IMR-90 (cell line): Measurements from ENCODE around the gene KCNMB1. TPM values are rescaled to one million over a fixed set of nuclear protein-coding genes. Genes with fewer than 3 reads are reported as not detected.

ENCODE experiments used
- ATAC-seq: fragments of 200-7000 bp; cut with Tn5 transposase; 2 replicates; pipeline ENCODE4 v1.9.1; 2020; ENCODE audit warnings: low read depth, mild to moderate bottlenecking, moderate library complexity
- BruUV-seq: library from RNA; stranded (reverse); fragments of 400-500 nt; replicated peaks from 2 replicates; lab custom pipeline; 2021; lab: Mats Ljungman, UMichigan
- CTCF ChIA-PET: fragments of 300-600 bp; formaldehyde crosslinking; extraction: SDS; loops from one replicate; lab custom pipeline; 2021; ENCODE audit warnings: antibody characterized with exemption; lab: Yijun Ruan, JAX
- POLR2A ChIA-PET: fragments of 300-600 bp; sonication (Branson Sonifier 250); formaldehyde crosslinking; loops from one replicate; lab custom pipeline; 2022; ENCODE audit warnings: antibody characterized with exemption; ENCODE audit not compliant: unreplicated experiment; lab: Charles Lee
- DNase-seq: peaks from one replicate; pipeline ENCODE4 v3.0.0; 2013
- H2AFZ ChIP-seq: replicated peaks from 2 replicates; pipeline ENCODE3; 2013; ENCODE audit warnings: low read length, mild to moderate bottlenecking; ENCODE audit not compliant: poor library complexity
- H2AK5ac ChIP-seq: 2 replicates; pipeline ENCODE4 v1.6.1; 2013; ENCODE audit warnings: low read depth, low read length, inconsistent platforms
- H2AK9ac ChIP-seq: replicated peaks from 2 replicates; pipeline ENCODE3; 2013; ENCODE audit warnings: mild to moderate bottlenecking, low read depth, low read length, moderate library complexity; ENCODE audit not compliant: poor library complexity
- H2BK120ac ChIP-seq: 2 replicates; pipeline ENCODE4 v1.6.1; 2013; ENCODE audit warnings: low read depth, low read length, inconsistent platforms
- H2BK15ac ChIP-seq: 3 replicates; pipeline ENCODE4 v1.6.1; 2013; ENCODE audit warnings: low read depth, low read length, inconsistent platforms
- H2BK20ac ChIP-seq: 2 replicates; pipeline ENCODE4 v1.6.1; 2013; ENCODE audit warnings: low read depth, mild to moderate bottlenecking, inconsistent platforms, low read length, moderate library complexity
- H2BK5ac ChIP-seq: 2 replicates; pipeline ENCODE4 v1.6.1; 2013; ENCODE audit warnings: mild to moderate bottlenecking, low read depth, low read length, inconsistent platforms; ENCODE audit not compliant: poor library complexity, severe bottlenecking
- H3K14ac ChIP-seq: replicated peaks from 2 replicates; pipeline ENCODE4 v1.6.1; 2013; ENCODE audit warnings: low read depth, low read length, inconsistent platforms
- H3K18ac ChIP-seq: 2 replicates; pipeline ENCODE4 v1.6.1; 2013; ENCODE audit warnings: low read depth, low read length, control low read depth
- H3K23ac ChIP-seq: 2 replicates; pipeline ENCODE4 v1.6.1; 2013; ENCODE audit warnings: low read depth, low read length, inconsistent platforms
- H3K27ac ChIP-seq: 2 replicates; pipeline ENCODE4 v1.5.1; 2013; ENCODE audit warnings: mild to moderate bottlenecking, control low read depth, low read length; ENCODE audit not compliant: insufficient read depth
- H3K27me3 ChIP-seq: 2 replicates; pipeline ENCODE4 v1.6.1; 2013; ENCODE audit warnings: low read length; ENCODE audit not compliant: control insufficient read depth, insufficient read depth
- H3K36me3 ChIP-seq: 2 replicates; pipeline ENCODE4 v1.6.1; 2013; ENCODE audit warnings: low read length, mixed read lengths; ENCODE audit not compliant: control insufficient read depth, insufficient read depth
- H3K4ac ChIP-seq: 2 replicates; pipeline ENCODE4 v1.6.1; 2013; ENCODE audit warnings: low read depth, low read length, inconsistent platforms
- H3K4me1 ChIP-seq: 2 replicates; pipeline ENCODE4 v1.6.1; 2013; ENCODE audit warnings: low read length, mixed read lengths; ENCODE audit not compliant: control insufficient read depth, insufficient read depth
- H3K4me2 ChIP-seq: 2 replicates; pipeline ENCODE4 v1.6.1; 2013; ENCODE audit warnings: low read depth, mild to moderate bottlenecking, control low read depth, low read length, moderate library complexity
- H3K4me3 ChIP-seq: 2 replicates; pipeline ENCODE4 v1.5.1; 2013; ENCODE audit warnings: low read depth, mild to moderate bottlenecking, control low read depth, low read length, moderate library complexity; ENCODE audit not compliant: insufficient read depth
- H3K56ac ChIP-seq: 2 replicates; pipeline ENCODE4 v1.6.1; 2013; ENCODE audit warnings: low read length, inconsistent platforms; ENCODE audit not compliant: insufficient read depth; ENCODE audit errors: extremely low read depth
- H3K79me1 ChIP-seq, 2 experiments: 2 replicates each; pipeline ENCODE4 v1.6.1; 2013; ENCODE audit warnings: low read length in 2 of 2, inconsistent platforms in 1 of 2, low read depth in 1 of 2
- H3K9ac ChIP-seq: 2 replicates; pipeline ENCODE4 v1.6.1; 2013; ENCODE audit warnings: low read depth, low read length, control low read depth
- H3K9me1 ChIP-seq: 2 replicates; pipeline ENCODE4 v1.6.1; 2013; ENCODE audit warnings: low read length, inconsistent platforms; ENCODE audit not compliant: insufficient read depth
- H3K9me3 ChIP-seq: 2 replicates; pipeline ENCODE4 v1.6.1; 2013; ENCODE audit warnings: low read length; ENCODE audit not compliant: control insufficient read depth, insufficient read depth
- H4K20me1 ChIP-seq: 2 replicates; pipeline ENCODE4 v1.6.1; 2013; ENCODE audit warnings: low read length, inconsistent platforms; ENCODE audit not compliant: insufficient read depth
- H4K5ac ChIP-seq: 2 replicates; pipeline ENCODE4 v1.6.1; 2013; ENCODE audit warnings: mild to moderate bottlenecking, low read depth, low read length, control low read depth
- H4K8ac ChIP-seq, 2 experiments: 2 replicates each; pipeline ENCODE4 v1.6.1; 2013; ENCODE audit warnings: low read depth in 2 of 2, low read length in 2 of 2, control low read depth in 1 of 2, inconsistent platforms in 1 of 2
- H4K91ac ChIP-seq: 2 replicates; pipeline ENCODE4 v1.6.1; 2013; ENCODE audit warnings: low read depth, low read length, inconsistent platforms; ENCODE audit not compliant: insufficient read depth
- CEBPB ChIP-seq: IDR thresholded peaks from 2 replicates; pipeline ENCODE4 v1.6.1; 2012; ENCODE audit warnings: low read depth, low read length, improper control_type of control experiment
- CHD1 ChIP-seq: IDR thresholded peaks from 2 replicates; pipeline ENCODE4 v1.6.1; 2012; ENCODE audit warnings: low read depth, low read length, improper control_type of control experiment
- FOS ChIP-seq: fragments of 150-350 bp; IDR thresholded peaks from 2 replicates; pipeline ENCODE4 v1.6.1; 2016; ENCODE audit warnings: low read depth, low read length
- MAFK ChIP-seq: IDR thresholded peaks from 2 replicates; pipeline ENCODE4 v1.6.1; 2012; ENCODE audit warnings: low read depth, low read length, improper control_type of control experiment
- MAZ ChIP-seq: IDR thresholded peaks from 2 replicates; pipeline ENCODE4 v1.6.1; 2012; ENCODE audit warnings: low read depth, mild to moderate bottlenecking, low read length, improper control_type of control experiment, moderate library complexity, borderline replicate concordance
- MXI1 ChIP-seq: IDR thresholded peaks from 2 replicates; pipeline ENCODE4 v1.6.1; 2012; ENCODE audit warnings: low read depth, mild to moderate bottlenecking, low read length, moderate library complexity, borderline replicate concordance
- NFE2L2 ChIP-seq: fragments of 150-350 bp; IDR thresholded peaks from 2 replicates; pipeline ENCODE4 v1.6.1; 2016; ENCODE audit warnings: low read depth, mild to moderate bottlenecking, low read length
- POLR2A ChIP-seq: IDR thresholded peaks from 2 replicates; pipeline ENCODE4 v1.6.1; 2012; ENCODE audit warnings: mild to moderate bottlenecking, low read depth, low read length
- RAD21 ChIP-seq: IDR thresholded peaks from 2 replicates; pipeline ENCODE4 v1.6.1; 2012; ENCODE audit warnings: low read length, improper control_type of control experiment
- RCOR1 ChIP-seq: IDR thresholded peaks from 2 replicates; pipeline ENCODE4 v1.6.1; 2012; ENCODE audit warnings: mild to moderate bottlenecking, low read length, improper control_type of control experiment; ENCODE audit not compliant: insufficient replicate concordance
- RFX5 ChIP-seq: IDR thresholded peaks from 2 replicates; pipeline ENCODE4 v1.8.0; 2012; ENCODE audit warnings: low read depth, mild to moderate bottlenecking, low read length, moderate library complexity
- SMC3 ChIP-seq: fragments of 150-350 bp; IDR thresholded peaks from 2 replicates; pipeline ENCODE4 v1.6.1; 2016; ENCODE audit warnings: low read depth, mild to moderate bottlenecking, antibody characterized with exemption, low read length, moderate library complexity
- WGBS, 2 experiments: methylation state at CpG; one replicate each; pipeline versions ENCODE4 v1.1.5 to v1.1.7; 2013; ENCODE audit warnings: missing lambda C conversion rate in 2 of 2; ENCODE audit not compliant: insufficient read length in 1 of 2; ENCODE audit errors: extremely low coverage in 2 of 2; 5-methylcytosine and 5-hydroxymethylcytosine counted together
- dilution Hi-C: fragments of 300-500 bp; cut with HindIII; formaldehyde crosslinking; loops from one replicate; pipeline ENCODE4 v1.14.3; 2018; ENCODE audit warnings: low sequenced_read_pairs; ENCODE audit not compliant: unreplicated experiment
- in situ Hi-C: fragments of 300-500 bp; cut with MboI; formaldehyde crosslinking; loops from 3 replicates; pipeline ENCODE4 v1.14.3; 2019; ENCODE audit warnings: low sequenced_read_pairs, inconsistent platforms, mixed read lengths
- intact Hi-C: fragments of 100-400 bp; cut with micrococcal nuclease; formaldehyde crosslinking; loops from 2 replicates; pipeline ENCODE4 v1.10.0; 2022
- polyA plus RNA-seq, 3 experiments: library from polyadenylated mRNA; depleted of rRNA; stranded (reverse); fragments of >200 nt; gene quantifications; 2 replicates each; pipeline ENCODE4 v1.2.3, GENCODE V29; 2012; ENCODE audit warnings: low replicate concordance in 1 of 3
- total RNA-seq: library from RNA; depleted of rRNA; stranded (reverse); fragments of >200 nt; gene quantifications from 2 replicates; pipeline ENCODE4 v1.2.3, GENCODE V29; 2012
- TF ChIP-seq, protein P1 (sequence below): conservative IDR thresholded peaks from 2 replicates; pipeline ENCODE4 v1.5.1; 2012; ENCODE audit warnings: mild to moderate bottlenecking, low read depth, low read length, improper control_type of control experiment
- TF ChIP-seq, protein P2 (sequence below): fragments of 150-350 bp; IDR thresholded peaks from 2 replicates; pipeline ENCODE4 v1.6.1; 2017; ENCODE audit warnings: mild to moderate bottlenecking, antibody characterized with exemption, low read length, low read depth
- TF ChIP-seq, protein P3 (sequence below): fragments of 150-350 bp; IDR thresholded peaks from 2 replicates; pipeline ENCODE4 v1.6.1; 2016; ENCODE audit warnings: low read depth, mild to moderate bottlenecking, low read length, moderate library complexity, borderline replicate concordance

KCNMB1 gene
- total and polyA plus RNA-seq, 2 of the 4 experiments (the other 2 are of a cell fraction), result not detected

- Histone ChIP-seq H3K23ac (no peak overlapping the region), H3K14ac (no peak overlapping the region), H3K9me3 (no peaks in the 10 kb centered on the region), H3K9me1 (no peaks in the 10 kb centered on the region), H2AK9ac (peak overlapping the region; percentile 32), H3K27me3 (peaks cover 3% of the 10 kb centered on the region; the same call in 1 of the 2 replicates), H2BK20ac (no peak overlapping the region), H2BK15ac (no peak overlapping the region), H4K20me1 (no peaks in the 10 kb centered on the region), H4K5ac (no peak overlapping the region), H2AK5ac (no peak overlapping the region), H3K18ac (no peak overlapping the region), H3K4me3 (no peak overlapping the region), H3K36me3 (no peaks in the 10 kb centered on the region), H3K9ac (no peak overlapping the region), H2AFZ (peak overlapping the region; percentile 38), H3K27ac (no peak overlapping the region), H2BK5ac (no peak overlapping the region), H2BK120ac (no peak overlapping the region), H3K4me1 (no peaks in the 10 kb centered on the region), H4K8ac (no peak overlapping the region), H3K4ac (no peak overlapping the region), H4K91ac (no peak overlapping the region), H3K56ac (no peak overlapping the region), H3K4me2 (no peak overlapping the region), H3K79me1 (no peaks in the 10 kb centered on the region)
- no peak for TF ChIP-seq MXI1
- no peak for TF ChIP-seq CEBPB
- TF ChIP-seq, protein P1, sequence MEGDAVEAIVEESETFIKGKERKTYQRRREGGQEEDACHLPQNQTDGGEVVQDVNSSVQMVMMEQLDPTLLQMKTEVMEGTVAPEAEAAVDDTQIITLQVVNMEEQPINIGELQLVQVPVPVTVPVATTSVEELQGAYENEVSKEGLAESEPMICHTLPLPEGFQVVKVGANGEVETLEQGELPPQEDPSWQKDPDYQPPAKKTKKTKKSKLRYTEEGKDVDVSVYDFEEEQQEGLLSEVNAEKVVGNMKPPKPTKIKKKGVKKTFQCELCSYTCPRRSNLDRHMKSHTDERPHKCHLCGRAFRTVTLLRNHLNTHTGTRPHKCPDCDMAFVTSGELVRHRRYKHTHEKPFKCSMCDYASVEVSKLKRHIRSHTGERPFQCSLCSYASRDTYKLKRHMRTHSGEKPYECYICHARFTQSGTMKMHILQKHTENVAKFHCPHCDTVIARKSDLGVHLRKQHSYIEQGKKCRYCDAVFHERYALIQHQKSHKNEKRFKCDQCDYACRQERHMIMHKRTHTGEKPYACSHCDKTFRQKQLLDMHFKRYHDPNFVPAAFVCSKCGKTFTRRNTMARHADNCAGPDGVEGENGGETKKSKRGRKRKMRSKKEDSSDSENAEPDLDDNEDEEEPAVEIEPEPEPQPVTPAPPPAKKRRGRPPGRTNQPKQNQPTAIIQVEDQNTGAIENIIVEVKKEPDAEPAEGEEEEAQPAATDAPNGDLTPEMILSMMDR, result no peak
- TF ChIP-seq, protein P2, sequence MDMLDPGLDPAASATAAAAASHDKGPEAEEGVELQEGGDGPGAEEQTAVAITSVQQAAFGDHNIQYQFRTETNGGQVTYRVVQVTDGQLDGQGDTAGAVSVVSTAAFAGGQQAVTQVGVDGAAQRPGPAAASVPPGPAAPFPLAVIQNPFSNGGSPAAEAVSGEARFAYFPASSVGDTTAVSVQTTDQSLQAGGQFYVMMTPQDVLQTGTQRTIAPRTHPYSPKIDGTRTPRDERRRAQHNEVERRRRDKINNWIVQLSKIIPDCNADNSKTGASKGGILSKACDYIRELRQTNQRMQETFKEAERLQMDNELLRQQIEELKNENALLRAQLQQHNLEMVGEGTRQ, result no peak
- TF ChIP-seq MAZ, result no peak
- TF ChIP-seq RFX5, result no peak
- no peak for TF ChIP-seq NFE2L2
- TF ChIP-seq MAFK, result no peak
- TF ChIP-seq FOS, result no peak
- TF ChIP-seq, protein P3, sequence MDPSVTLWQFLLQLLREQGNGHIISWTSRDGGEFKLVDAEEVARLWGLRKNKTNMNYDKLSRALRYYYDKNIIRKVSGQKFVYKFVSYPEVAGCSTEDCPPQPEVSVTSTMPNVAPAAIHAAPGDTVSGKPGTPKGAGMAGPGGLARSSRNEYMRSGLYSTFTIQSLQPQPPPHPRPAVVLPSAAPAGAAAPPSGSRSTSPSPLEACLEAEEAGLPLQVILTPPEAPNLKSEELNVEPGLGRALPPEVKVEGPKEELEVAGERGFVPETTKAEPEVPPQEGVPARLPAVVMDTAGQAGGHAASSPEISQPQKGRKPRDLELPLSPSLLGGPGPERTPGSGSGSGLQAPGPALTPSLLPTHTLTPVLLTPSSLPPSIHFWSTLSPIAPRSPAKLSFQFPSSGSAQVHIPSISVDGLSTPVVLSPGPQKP, result no peak
- TF ChIP-seq RCOR1, result no peak
- TF ChIP-seq RAD21, result no peak
- TF ChIP-seq CHD1, result no peak
- no peak for TF ChIP-seq SMC3
- no peak for TF ChIP-seq POLR2A
- ChIA-PET POLR2A (no interaction called here), CTCF (interaction anchor here (1.0 kb wide), 1 partner anchor 10 kb away, joined by 4 read pairs; no protein-coding TSS in a partner anchor)
- no peak for ATAC-seq
- in situ Hi-C loops, result no loop called here
- intact Hi-C loops, result loop anchor here (10.0 kb wide), 1 partner anchor 364 kb away; no protein-coding TSS in a partner anchor
- no peak for DNase-seq
- no TSS peak for BruUV-seq
- dilution Hi-C loops, result no loop called here
- WGBS, 2 experiments, result no CpG with 5 or more reads among the region's 10 CpGs
These were observed 41.8 kb upstream of the KCNMB1 start for GRCh38 chr5:170430866-170431437.
